ENCODE measurements around the gene COL16A1. TPM values are rescaled to one million over a fixed set of nuclear protein-coding genes. Genes with fewer than 3 reads are reported as not detected.
A peak's percentile ranks its signal among the peaks of the same experiment; 100 is the strongest.
"Not testable (repeated sequence)": the region's sequence is repeated elsewhere in the genome, so short reads cannot be mapped to it uniquely, and the experiment has no call there.

The COL16A1 gene
- polyA plus RNA-seq, 1 experiment = 35.4 TPM

- CTCF ChIA-PET = interaction anchor here (0.7 to 1.2 kb wide), 2 partner anchors 43 to 45 kb away, joined by 3 read pairs; no protein-coding TSS in a partner anchor
- no peak for TF ChIP-seq CTCF (IDR thresholded peaks at IDR 0.05; ENCODE audit: low read depth, low read length)
- POLR2A ChIA-PET = no interaction called here
- H3K9me3 ChIP-seq (ENCODE audit: control insufficient read depth, insufficient read depth, low read length) = no peaks in the 10 kb centered on the region; the same call in 1 of the 2 replicates
- H3K27me3 ChIP-seq (ENCODE audit: control insufficient read depth, insufficient read depth, low read length) = no peaks in the 10 kb centered on the region
- no peak overlapping the region for H3K4me3 ChIP-seq (ENCODE audit: low read depth, low read length)
- no peak overlapping the region for H3K27ac ChIP-seq (ENCODE audit: low read depth, low read length)
- no peak for DNase-seq (ENCODE audit: low read depth, low spot score)
These were observed 4.5 kb upstream of the COL16A1 start for GRCh38 chr1:31708324-31708723.

- POLR2A ChIA-PET = no interaction called here
- H3K27ac ChIP-seq (ENCODE audit: low read depth, low read length) = peak overlapping the region; percentile 21
- TF ChIP-seq CTCF (IDR thresholded peaks at IDR 0.05; ENCODE audit: low read depth, low read length) = peak; percentile 46
These were observed 3.9 kb upstream of the COL16A1 start for GRCh38 chr1:31707711-31708110.

DNA sequence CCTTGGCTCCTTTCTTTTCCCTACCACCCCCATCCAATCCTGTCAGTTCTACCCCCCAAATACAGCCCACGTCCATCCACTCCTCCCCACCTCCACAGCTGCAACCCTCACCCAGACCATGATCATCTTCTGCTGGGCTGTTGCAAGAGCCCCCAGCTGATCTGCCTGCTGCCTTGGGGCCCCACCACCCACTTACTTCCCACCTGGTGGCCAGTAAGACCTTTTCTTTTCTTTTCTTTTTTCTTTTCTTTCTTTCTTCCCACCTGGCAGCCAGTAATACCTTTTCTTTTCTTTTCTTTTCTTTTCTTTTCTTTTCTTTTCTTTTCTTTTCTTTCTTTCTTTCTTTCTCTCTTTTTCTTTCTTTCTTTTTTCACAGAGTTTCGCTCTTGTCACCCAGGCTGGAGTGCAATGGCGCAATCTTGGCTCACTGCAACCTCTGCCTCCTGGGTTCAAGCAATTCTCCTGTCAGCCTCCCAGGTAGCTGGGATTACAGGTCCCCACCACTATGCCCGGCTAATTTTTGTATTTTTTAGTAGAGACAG, 3.3 kb upstream of the COL16A1 start:
- H3K27ac ChIP-seq (ENCODE audit: low read depth, low read length); DNase-seq (ENCODE audit: low read depth, low spot score); H3K4me3 ChIP-seq (ENCODE audit: low read depth, low read length); POLR2A ChIA-PET; H3K9me3 ChIP-seq (ENCODE audit: control insufficient read depth, insufficient read depth, low read length); H3K27me3 ChIP-seq (ENCODE audit: control insufficient read depth, insufficient read depth, low read length): not testable (repeated sequence)
- CTCF ChIA-PET = interaction anchor here (1.2 kb wide), 1 partner anchor 41 kb away, joined by 3 read pairs; no protein-coding TSS in a partner anchor

More at GRCh38 chr1:31707711-31708110, 3.9 kb upstream of the COL16A1 start:
- Histone ChIP-seq H3K27me3 (ENCODE audit: control insufficient read depth, insufficient read depth, low read length) (no peaks in the 10 kb centered on the region), H3K4me3 (ENCODE audit: low read depth, low read length) (no peak overlapping the region), H3K9me3 (ENCODE audit: control insufficient read depth, insufficient read depth, low read length) (no peaks in the 10 kb centered on the region; the same call in 1 of the 2 replicates)
- DNase-seq (ENCODE audit: low read depth, low spot score) = no peak
- CTCF ChIA-PET = interaction anchor here (1.2 kb wide), 1 partner anchor 42 kb away, joined by 3 read pairs; no protein-coding TSS in a partner anchor

- H3K4me3 ChIP-seq (ENCODE audit: low read depth, low read length) = no peak overlapping the region
- CTCF ChIA-PET = no interaction called here
- no peak overlapping the region for H3K27ac ChIP-seq (ENCODE audit: low read depth, low read length)
- DNase-seq (ENCODE audit: low read depth, low spot score) = no peak
- H3K9me3 ChIP-seq (ENCODE audit: control insufficient read depth, insufficient read depth, low read length) = no peaks in the 10 kb centered on the region; the same call in 1 of the 2 replicates
- POLR2A ChIA-PET = no interaction called here
- no peaks in the 10 kb centered on the region for H3K27me3 ChIP-seq (ENCODE audit: control insufficient read depth, insufficient read depth, low read length)
- no peak for TF ChIP-seq CTCF (IDR thresholded peaks at IDR 0.05; ENCODE audit: low read depth, low read length)
These were observed 2.7 kb upstream of the COL16A1 start for GRCh38 chr1:31706384-31707058.

GRCh38 chr1:31705080-31705866, 1.5 kb upstream of the COL16A1 start:
- TF ChIP-seq CTCF (IDR thresholded peaks at IDR 0.05; ENCODE audit: low read depth, low read length) = peak; percentile 40
- DNase-seq (ENCODE audit: low read depth, low spot score) = no peak
- H3K4me3 ChIP-seq (ENCODE audit: low read depth, low read length) = peak overlapping the region; percentile 81
- H3K27me3 ChIP-seq (ENCODE audit: control insufficient read depth, insufficient read depth, low read length) = no peaks in the 10 kb centered on the region
- CTCF ChIA-PET = interaction anchor here (0.6 to 3.5 kb wide), 10 partner anchors 10 to 315 kb away, joined by 3 to 41 read pairs (median 4); no protein-coding TSS in a partner anchor
- peak overlapping the region; percentile 78 for H3K27ac ChIP-seq (ENCODE audit: low read depth, low read length)
- H3K9me3 ChIP-seq (ENCODE audit: control insufficient read depth, insufficient read depth, low read length) = no peaks in the 10 kb centered on the region; the same call in 1 of the 2 replicates
- POLR2A ChIA-PET = interaction anchor here (0.9 to 1.1 kb wide), 4 partner anchors 9 to 41 kb away, joined by 3 read pairs; no protein-coding TSS in a partner anchor
